PC-3 (cell line): Measurements from ENCODE around the gene RNF19B. TPM values are rescaled to one million over a fixed set of nuclear protein-coding genes. Genes with fewer than 3 reads are reported as not detected.

Experiments used
- ATAC-seq: fragments of 200-7000 bp; cut with Tn5 transposase; 2 replicates; pipeline ENCODE4 v1.9.1; 2020; ENCODE audit warnings: mild to moderate bottlenecking, moderate library complexity
- BruUV-seq: library from RNA; stranded (reverse); fragments of 400-500 nt; replicated peaks from 2 replicates; lab custom pipeline; 2021; lab: Mats Ljungman, UMichigan
- CTCF ChIA-PET: fragments of 300-600 bp; sonication (Branson Sonifier 250); formaldehyde crosslinking; loops from one replicate; lab custom pipeline; 2022; ENCODE audit warnings: antibody characterized with exemption; lab: Charles Lee
- POLR2A ChIA-PET: fragments of 300-600 bp; sonication (Branson Sonifier 250); formaldehyde crosslinking; loops from one replicate; lab custom pipeline; 2022; ENCODE audit warnings: antibody characterized with exemption; ENCODE audit not compliant: unreplicated experiment; lab: Charles Lee
- DNase-seq: peaks from one replicate; pipeline ENCODE4 v3.0.0-alpha.2; 2015
- H2AFZ ChIP-seq: fragments of 300-600 bp; sonication (generic); 2 replicates; pipeline ENCODE4 v1.6.0; 2016; ENCODE audit warnings: antibody characterized with exemption, low read length
- H3F3A ChIP-seq: fragments of 300-600 bp; sonication (generic); one replicate; pipeline ENCODE4 v1.6.0; 2017; ENCODE audit warnings: antibody characterized with exemption, low read length, control low read depth, mild to moderate bottlenecking; ENCODE audit not compliant: unreplicated experiment
- H3K27ac ChIP-seq: fragments of 300-600 bp; sonication (generic); 2 replicates; pipeline ENCODE4 v1.5.1; 2016; ENCODE audit warnings: mild to moderate bottlenecking, low read length
- H3K27me3 ChIP-seq: fragments of 300-600 bp; sonication (generic); 2 replicates; pipeline ENCODE4 v1.6.1; 2016; ENCODE audit warnings: low read length, mixed read lengths
- H3K36me3 ChIP-seq: fragments of 300-600 bp; sonication (generic); 2 replicates; pipeline ENCODE4 v1.6.1; 2016; ENCODE audit warnings: low read depth, mixed run types, low read length, mixed read lengths
- H3K4me1 ChIP-seq: fragments of 300-600 bp; sonication (generic); 2 replicates; pipeline ENCODE4 v1.5.1; 2016; ENCODE audit warnings: low read length; ENCODE audit not compliant: insufficient read depth
- H3K4me2 ChIP-seq: fragments of 300-600 bp; sonication (generic); 2 replicates; pipeline ENCODE4 v1.6.0; 2016; ENCODE audit warnings: low read length
- H3K4me3 ChIP-seq: fragments of 300-600 bp; sonication (generic); 2 replicates; pipeline ENCODE4 v1.5.1; 2016; ENCODE audit warnings: mild to moderate bottlenecking, low read length, mixed read lengths
- H3K79me2 ChIP-seq: fragments of 300-600 bp; sonication (generic); 2 replicates; pipeline ENCODE4 v1.6.1; 2017; ENCODE audit warnings: low read length, mixed read lengths
- H3K9ac ChIP-seq: fragments of 300-600 bp; sonication (generic); 2 replicates; pipeline ENCODE4 v1.6.0; 2016; ENCODE audit warnings: mild to moderate bottlenecking, low read length
- H3K9me2 ChIP-seq: fragments of 300-600 bp; sonication (generic); replicated peaks from 2 replicates; pipeline ENCODE4 v1.6.1; 2016; ENCODE audit warnings: mixed run types, low read length, mixed read lengths
- H3K9me3 ChIP-seq: fragments of 300-600 bp; sonication (generic); 2 replicates; pipeline ENCODE4 v1.6.1; 2016; ENCODE audit warnings: low read length, mixed read lengths
- H4K20me1 ChIP-seq: fragments of 300-600 bp; sonication (generic); 2 replicates; pipeline ENCODE4 v1.6.1; 2016; ENCODE audit warnings: low read length, mixed read lengths
- EZH2 ChIP-seq: fragments of 300-600 bp; sonication (generic); IDR thresholded peaks from one replicate; pipeline ENCODE4 v1.6.1; 2017; ENCODE audit warnings: antibody characterized with exemption, mild to moderate bottlenecking, low read length; ENCODE audit not compliant: unreplicated experiment
- EZH2phosphoT487 ChIP-seq: fragments of 300-600 bp; sonication (generic); IDR thresholded peaks from 2 replicates; pipeline ENCODE4 v1.6.1; 2018; ENCODE audit warnings: mild to moderate bottlenecking, antibody characterized with exemption, low read length, borderline replicate concordance
- intact Hi-C: fragments of 100-400 bp; cut with micrococcal nuclease; formaldehyde crosslinking; loops from 2 replicates; pipeline ENCODE4 v1.9.0; 2023
- total RNA-seq: library from RNA; depleted of rRNA; stranded (reverse); fragments of >200 nt; gene quantifications from 2 replicates; pipeline ENCODE4 v1.2.3, GENCODE V29; 2014
- TF ChIP-seq, protein P1 (sequence below): fragments of 300-600 bp; sonication (generic); conservative IDR thresholded peaks from 2 replicates; pipeline ENCODE4 v1.5.1; 2017; ENCODE audit warnings: antibody characterized with exemption, low read depth, mild to moderate bottlenecking, low read length

RNF19B gene
- total RNA-seq, 1 experiment from 2014 or later, result 17.9 TPM

DNA sequence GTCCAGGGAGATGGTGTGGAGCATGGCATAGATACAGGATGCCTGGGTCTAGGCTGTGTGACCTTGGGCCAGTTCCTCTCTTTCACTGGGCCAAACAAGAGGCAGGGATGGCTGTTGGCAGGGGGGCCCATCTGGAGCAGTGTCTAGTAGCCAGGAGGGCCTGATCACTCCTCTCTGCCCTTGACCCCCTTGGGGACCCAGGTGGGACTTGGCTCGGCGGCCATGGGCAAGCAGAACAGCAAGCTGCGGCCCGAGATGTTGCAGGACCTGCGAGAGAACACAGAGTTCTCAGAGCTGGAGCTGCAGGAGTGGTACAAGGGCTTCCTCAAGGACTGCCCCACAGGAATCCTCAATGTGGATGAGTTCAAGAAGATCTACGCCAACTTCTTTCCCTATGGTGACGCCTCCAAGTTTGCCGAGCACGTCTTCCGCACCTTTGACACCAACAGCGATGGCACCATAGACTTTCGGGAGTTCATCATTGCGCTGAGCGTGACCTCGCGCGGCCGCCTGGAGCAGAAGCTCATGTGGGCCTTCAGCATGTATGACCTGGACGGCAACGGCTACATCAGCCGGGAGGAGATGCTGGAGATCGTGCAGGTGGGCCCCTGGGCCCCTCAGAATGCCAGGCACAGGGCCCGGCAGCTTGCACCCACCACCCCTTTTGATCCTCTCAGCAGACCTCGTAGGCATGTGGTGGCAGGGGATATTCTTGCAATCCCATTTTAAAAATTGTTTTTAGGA is 75.8 kb downstream of the RNF19B start:
- Histone ChIP-seq H3K9me2 (no peaks in the 10 kb centered on the region), H3K4me2 (no peak overlapping the region), H3K4me1 (no peaks in the 10 kb centered on the region), H3K36me3 (no peaks in the 10 kb centered on the region), H3K27me3 (no peaks in the 10 kb centered on the region), H4K20me1 (no peaks in the 10 kb centered on the region), H3K4me3 (no peak overlapping the region), H2AFZ (no peak overlapping the region), H3F3A (no peaks in the 10 kb centered on the region), H3K27ac (no peak overlapping the region), H3K9ac (no peak overlapping the region), H3K9me3 (no peaks in the 10 kb centered on the region), H3K79me2 (no peaks in the 10 kb centered on the region)
- POLR2A ChIA-PET, result interaction anchor here (0.6 kb wide), 1 partner anchor 52 kb away, joined by 4 read pairs; no protein-coding TSS in a partner anchor
- TF ChIP-seq EZH2, result no peak
- TF ChIP-seq EZH2phosphoT487, result no peak
- TF ChIP-seq, protein P1, sequence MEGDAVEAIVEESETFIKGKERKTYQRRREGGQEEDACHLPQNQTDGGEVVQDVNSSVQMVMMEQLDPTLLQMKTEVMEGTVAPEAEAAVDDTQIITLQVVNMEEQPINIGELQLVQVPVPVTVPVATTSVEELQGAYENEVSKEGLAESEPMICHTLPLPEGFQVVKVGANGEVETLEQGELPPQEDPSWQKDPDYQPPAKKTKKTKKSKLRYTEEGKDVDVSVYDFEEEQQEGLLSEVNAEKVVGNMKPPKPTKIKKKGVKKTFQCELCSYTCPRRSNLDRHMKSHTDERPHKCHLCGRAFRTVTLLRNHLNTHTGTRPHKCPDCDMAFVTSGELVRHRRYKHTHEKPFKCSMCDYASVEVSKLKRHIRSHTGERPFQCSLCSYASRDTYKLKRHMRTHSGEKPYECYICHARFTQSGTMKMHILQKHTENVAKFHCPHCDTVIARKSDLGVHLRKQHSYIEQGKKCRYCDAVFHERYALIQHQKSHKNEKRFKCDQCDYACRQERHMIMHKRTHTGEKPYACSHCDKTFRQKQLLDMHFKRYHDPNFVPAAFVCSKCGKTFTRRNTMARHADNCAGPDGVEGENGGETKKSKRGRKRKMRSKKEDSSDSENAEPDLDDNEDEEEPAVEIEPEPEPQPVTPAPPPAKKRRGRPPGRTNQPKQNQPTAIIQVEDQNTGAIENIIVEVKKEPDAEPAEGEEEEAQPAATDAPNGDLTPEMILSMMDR, result no peak
- no TSS peak for BruUV-seq
- ATAC-seq (no peak), DNase-seq (no peak)
- CTCF ChIA-PET, result no interaction called here
- intact Hi-C loops, result no loop called here

DNA sequence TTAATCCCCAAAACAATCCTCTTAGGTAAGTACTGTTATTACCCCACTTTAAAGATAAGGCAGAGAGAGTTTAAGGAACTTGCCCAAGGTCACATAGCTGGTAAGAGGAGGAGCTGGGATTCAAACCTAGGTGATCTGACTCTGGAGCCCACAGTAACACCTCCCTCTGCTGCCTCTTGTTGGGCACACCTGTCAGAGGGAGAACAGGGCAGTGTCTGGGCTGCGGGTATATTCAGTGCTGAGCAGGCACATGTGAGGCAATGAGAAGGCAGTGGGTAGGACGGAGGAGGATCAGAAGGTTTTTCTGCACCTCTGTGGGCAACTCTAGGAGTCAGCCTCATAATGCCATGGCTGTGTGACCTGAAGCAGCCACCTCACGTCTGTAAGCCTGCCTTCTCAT is 76.5 kb downstream of the RNF19B start:
- POLR2A ChIA-PET, result interaction anchor here (0.6 kb wide), 1 partner anchor 52 kb away, joined by 4 read pairs; no protein-coding TSS in a partner anchor
- TF ChIP-seq EZH2phosphoT487, result no peak
- TF ChIP-seq, protein P1, result no peak
- no peak for TF ChIP-seq EZH2
- Histone ChIP-seq H3K9me3 (no peaks in the 10 kb centered on the region), H2AFZ (no peak overlapping the region), H3K27ac (no peak overlapping the region), H3F3A (no peaks in the 10 kb centered on the region), H3K4me2 (no peak overlapping the region), H3K9me2 (no peaks in the 10 kb centered on the region), H4K20me1 (no peaks in the 10 kb centered on the region), H3K79me2 (no peaks in the 10 kb centered on the region), H3K36me3 (no peaks in the 10 kb centered on the region), H3K27me3 (no peaks in the 10 kb centered on the region), H3K4me3 (no peak overlapping the region), H3K4me1 (no peaks in the 10 kb centered on the region), H3K9ac (no peak overlapping the region)
- DNase-seq (no peak), ATAC-seq (no peak)
- intact Hi-C loops, result no loop called here
- no TSS peak for BruUV-seq
- CTCF ChIA-PET, result no interaction called here

DNA sequence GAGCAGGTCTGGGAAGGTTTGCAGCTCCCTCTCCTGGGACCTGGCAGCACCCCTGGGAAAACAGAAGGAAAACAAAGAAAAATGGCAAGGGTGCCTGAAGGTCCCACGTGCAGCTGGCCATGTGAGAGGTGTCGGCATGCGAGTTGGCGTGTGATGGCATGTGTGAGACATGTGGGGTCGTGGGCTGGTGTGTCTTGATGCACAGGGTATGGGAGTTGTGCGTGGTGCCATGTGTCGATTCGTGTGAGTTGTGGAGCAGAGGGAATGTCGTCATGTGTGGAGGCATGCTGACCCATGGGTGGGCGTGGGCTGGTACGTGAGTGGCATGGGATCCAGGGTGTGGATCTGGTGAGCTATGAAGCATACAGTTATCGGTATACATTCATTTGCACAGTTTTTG is 77.0 kb downstream of the RNF19B start:
- H3K36me3 ChIP-seq, result no peaks in the 10 kb centered on the region
- no peak overlapping the region for H2AFZ ChIP-seq
- no peaks in the 10 kb centered on the region for H3F3A ChIP-seq
- no peaks in the 10 kb centered on the region for H3K79me2 ChIP-seq
- no peak overlapping the region for H3K4me2 ChIP-seq
- H3K9ac ChIP-seq, result no peak overlapping the region
- H3K27ac ChIP-seq, result no peak overlapping the region
- no peaks in the 10 kb centered on the region for H3K9me2 ChIP-seq
- TF ChIP-seq EZH2, result no peak
- TF ChIP-seq EZH2phosphoT487, result no peak
- TF ChIP-seq, protein P1, result no peak
- H3K9me3 ChIP-seq, result no peaks in the 10 kb centered on the region
- no TSS peak for BruUV-seq
- ATAC-seq, result no peak
- no peaks in the 10 kb centered on the region for H3K4me1 ChIP-seq
- H3K4me3 ChIP-seq, result no peak overlapping the region
- H4K20me1 ChIP-seq, result no peaks in the 10 kb centered on the region
- CTCF ChIA-PET, result no interaction called here
- intact Hi-C loops, result no loop called here
- POLR2A ChIA-PET, result no interaction called here
- H3K27me3 ChIP-seq, result no peaks in the 10 kb centered on the region
- no peak for DNase-seq
